ENCODE measurements around the gene POLE3.
"Not testable (repeated sequence)": the region's sequence is repeated elsewhere in the genome, so short reads cannot be mapped to it uniquely, and the experiment has no call there.

The POLE3 gene

DNA sequence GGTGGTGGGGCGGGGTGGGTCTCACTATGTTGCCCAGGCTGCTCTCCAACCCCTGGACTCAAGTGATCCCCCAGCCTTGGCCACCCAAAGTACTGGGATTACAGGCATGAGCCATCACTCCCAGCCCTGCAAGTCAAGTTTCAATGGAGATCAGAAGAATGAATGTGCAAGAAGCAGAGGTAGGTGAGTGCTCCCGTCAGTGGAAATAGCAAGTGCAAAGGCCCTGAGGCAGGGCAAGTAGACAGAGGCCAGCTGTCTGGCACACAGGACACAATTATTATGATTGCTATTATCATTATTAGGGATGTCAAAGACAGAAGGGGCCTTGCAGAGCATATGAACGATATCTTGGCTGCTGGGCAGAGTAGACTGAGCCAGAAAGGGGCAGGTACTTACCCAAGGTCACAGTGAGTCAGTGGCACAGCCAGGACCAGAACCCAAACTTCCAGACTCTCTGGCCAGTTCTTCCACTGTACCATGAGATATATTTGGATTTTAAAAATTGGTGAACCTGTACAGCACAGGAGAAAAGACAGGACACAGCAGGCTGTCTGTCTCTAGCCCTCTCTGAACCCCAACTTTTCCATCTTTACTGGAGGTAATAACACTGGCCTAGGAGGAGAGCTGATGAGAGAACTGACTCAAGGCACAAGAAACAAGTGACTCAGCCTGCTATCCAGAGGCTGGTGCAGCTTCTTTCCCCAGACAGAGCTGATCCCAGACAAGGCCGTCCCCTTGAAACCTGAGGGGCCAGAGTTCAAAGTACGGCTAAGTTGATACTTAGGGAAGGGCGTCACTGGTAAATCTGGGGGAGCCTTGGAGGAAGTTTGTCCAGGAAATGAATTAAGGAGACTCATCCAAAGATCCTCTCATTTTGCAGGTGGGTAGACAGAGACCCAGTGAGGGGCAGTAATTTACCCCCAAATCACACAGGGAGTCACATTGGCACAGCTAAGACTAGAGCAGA is 35.1 kb downstream of the POLE3 start:
- DNase-seq, result no peak

DNA sequence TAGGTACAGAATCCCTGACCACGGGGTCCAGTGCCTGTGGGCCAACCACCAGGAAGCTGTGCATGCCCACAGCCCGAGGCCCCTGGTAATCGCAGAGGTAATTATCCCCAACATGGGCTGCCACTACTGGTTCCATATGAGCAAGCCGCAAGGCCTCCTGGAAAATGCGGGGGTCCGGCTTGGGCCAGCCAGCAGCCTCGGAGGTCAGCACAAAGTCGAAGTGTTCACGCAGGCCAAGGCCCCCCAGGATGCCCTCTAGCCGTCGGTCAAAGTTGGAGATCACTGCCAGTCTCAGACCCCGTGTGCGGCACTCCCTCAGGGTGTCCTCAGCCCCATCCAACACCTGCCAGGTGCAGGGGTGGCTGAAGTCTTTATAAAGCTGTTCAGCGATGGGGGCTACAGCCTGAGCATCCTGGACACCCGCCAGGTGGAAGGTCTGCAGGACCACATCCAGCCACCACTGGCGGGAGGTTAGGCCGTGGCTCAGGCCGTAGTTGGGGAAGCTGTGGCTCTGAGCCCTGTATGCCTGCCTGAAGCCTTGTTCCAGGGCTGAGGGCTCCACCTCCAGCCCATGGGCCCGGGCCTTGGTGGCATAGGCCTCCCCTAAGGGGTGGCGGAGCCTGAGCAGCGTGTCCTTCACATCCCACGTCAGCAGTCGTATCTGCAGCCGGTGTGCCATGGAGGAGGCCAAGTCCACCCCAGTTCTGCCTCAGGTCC is 36.6 kb downstream of the POLE3 start:
- no peak for DNase-seq

DNA sequence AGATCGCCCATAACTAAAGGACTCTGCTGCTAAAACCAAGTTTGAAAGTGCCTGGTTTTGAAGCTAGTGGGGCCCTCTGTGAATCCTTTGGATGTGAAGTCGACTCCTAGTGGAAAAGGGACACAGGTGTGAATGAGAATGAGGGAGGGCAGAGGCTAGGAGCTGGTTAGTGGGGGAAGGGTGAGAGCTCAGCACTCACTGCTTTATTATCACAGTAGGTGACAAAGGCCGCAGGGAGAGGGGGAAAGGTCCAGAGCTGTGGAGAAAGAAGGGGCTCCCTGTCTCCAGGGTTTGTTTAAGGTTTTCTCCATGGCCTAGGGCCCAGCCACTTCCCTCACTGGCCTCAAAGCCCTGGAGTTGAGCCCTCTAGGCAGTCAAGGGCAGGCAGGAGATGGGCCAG is 37.2 kb downstream of the POLE3 start:
- DNase-seq, result no peak

DNA sequence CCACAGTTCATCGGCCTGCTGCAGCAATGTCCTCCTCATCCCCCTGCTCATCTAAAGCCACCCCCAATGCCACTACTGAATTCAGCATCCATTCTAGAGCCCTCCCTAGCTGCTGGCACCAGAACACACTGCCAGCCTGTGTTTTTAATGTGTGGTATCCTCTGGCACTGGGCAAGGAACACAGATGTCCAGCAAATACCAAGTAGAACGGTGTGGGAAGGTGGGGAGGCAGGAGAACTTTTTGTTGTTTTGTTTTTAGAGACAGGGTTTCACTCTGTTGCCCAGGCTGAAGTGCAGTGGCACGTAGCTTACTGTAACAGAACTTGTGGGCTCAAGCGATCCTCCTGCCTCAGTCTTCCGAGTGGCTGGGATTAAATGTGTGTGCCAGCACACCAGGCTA is 38.4 kb downstream of the POLE3 start:
- no peak for DNase-seq

DNA sequence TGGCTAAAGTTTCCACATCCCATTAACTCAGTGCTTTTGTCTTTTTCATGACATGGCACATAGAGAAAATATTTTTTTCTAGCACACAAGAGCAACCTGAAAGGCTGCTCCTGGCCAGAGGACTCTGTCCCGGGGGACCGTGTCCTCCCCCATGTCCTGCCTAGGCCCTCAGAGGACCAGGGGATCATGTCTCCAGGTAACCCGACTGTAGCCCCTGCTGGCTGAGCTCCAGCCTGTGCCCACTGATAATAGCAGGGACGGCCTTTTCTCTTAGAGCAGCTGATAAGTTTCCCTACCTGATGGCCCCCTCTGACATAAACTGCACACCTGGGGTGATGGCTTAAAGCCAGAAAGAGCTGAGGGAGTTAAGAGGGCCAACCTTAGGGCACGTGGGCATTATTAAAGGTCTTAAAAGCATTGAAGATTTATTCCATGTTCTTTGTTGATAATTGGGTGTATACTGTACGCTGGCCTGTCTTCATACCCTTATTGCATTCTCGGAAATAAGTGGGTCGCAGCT is 39.6 kb downstream of the POLE3 start:
- DNase-seq, result no peak

DNA sequence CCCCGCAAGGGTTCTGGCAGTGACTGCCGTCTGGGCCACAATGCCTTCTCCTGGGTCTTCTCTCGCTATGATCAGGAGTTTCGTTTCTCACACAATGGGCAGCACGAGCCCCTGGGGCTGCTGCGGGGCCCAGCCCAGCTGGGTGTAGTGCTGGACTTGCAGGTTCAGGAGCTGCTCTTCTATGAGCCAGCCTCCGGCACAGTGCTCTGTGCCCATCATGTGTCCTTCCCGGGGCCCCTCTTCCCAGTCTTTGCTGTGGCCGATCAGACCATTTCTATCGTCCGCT is 40.7 kb downstream of the POLE3 start:
- no peak for DNase-seq

DNA sequence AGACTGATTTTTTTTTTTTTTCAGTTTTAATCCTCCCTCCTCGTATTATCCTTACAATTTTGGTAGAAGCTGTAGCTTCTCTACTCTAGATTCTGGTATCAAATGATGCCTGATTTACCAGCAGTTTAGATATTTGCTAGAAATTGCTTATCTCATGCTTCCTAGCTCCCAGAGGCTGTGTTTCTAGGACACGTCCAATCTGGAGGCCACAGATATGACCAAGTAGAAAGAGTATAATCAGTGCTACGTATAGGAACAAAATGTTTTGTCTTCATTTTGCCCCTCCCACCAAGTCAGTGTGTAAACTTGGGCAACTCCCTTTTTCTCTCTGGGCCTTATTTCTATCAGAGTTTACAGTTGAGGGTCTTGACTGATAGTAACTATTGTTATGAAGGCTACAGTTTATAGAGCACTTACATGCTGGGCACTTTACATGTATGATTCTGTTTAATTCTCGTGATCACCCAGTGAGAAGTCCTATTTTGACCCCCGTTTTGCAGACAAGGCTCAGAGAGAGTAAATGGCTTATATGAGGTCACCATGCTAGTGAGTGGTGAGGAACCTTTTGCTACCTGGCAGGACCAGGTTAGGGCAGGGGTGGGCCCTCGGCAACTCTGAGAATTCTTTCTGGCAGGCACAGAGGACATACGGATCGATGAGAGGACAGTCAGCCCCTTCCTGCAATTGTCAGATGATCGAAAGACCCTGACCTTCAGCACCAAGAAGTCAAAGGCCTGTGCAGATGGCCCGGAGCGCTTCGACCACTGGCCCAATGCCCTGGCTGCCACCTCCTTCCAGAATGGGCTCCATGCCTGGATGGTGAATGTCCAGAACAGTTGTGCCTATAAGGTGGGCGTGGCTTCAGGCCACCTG is 41.3 kb downstream of the POLE3 start:
- no peak for DNase-seq

DNA sequence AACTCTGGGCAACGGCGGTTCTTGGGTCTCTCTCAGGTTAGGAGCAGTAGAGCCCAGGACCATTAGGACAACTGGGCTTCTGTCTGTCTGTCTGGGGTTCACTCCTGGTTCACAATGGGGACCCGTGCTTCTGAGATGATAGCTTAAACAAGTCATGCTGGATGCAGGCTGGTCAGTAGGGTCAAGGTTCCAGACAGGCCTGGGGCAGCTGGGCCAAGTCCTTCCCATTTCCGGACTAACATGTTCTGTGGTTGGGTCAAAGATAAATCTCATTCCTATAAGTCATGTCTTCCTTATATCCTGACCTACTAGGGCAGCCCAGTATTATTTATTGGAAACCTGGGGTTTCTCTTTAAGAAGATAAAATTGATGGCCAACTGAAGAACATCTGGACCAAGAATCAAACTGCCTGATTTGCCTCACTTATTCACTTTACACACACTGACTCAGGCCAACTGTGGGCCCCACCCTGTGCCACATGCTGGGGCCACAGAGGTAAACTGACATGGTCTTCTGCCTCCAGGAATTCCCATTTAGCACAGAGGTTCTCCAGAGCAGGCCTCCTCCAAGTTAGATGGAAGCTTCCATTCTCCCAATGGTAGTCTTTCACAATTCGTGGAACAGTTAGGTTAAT is 42.0 kb downstream of the POLE3 start:
- DNase-seq, result no peak

DNA sequence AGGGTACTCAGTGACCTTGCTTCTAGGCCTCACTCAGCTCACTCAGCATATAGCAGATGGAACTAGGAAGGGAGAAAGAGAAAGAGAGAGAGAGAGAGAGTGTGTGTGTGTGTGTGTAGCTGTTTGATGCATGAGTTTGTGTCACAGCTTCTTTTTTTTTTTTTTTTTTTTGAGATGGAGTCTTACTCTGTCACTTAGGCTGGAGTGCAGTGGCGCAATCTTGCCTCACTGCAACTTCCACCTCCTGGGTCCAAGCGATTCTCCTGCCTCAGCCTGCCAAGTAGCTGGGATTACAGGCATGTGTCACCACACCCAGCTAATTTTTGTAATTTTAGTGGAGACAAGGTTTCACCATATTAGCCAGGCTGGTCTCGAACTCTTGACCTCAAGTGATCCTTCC is 44.8 kb downstream of the POLE3 start:
- not testable (repeated sequence) for DNase-seq

DNA sequence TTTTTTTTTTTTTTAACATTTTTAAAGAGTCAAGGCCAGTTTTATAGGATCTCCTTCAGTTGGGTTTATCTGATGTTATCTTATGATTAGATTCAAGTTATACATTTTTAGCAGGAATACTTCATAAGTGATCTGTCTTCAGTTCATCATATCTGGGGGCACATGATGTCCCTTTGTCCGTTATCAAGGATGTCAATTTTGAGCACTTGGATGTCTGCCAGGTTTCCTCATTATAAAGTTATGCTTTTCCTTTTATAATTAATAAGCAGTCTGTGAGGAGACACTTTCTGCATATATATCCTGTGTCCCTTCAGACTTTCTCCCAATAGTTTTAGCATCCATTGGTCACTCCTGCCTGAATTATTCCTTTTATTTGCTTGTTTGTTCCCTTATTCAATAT is 45.5 kb downstream of the POLE3 start:
- DNase-seq, result no peak

DNA sequence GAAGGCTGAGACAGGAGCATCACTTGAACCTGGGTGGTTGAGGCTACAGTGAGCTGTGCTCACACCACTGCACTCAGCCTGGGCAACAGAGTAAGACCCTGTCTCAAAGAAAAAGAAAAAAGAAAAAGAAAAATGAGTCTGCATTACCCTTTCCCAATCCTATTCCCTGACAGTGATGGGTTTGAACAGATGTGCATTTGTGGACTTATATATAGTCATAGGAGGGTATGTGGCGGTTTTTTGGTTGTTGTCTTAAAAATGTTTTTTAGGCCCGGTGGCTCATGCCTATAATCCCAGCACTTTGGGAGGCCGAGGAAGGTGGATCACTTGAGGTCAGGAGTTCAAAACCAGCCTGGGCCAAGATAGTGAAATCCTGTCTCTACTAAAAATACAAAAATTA is 47.1 kb downstream of the POLE3 start:
- no peak for DNase-seq

DNA sequence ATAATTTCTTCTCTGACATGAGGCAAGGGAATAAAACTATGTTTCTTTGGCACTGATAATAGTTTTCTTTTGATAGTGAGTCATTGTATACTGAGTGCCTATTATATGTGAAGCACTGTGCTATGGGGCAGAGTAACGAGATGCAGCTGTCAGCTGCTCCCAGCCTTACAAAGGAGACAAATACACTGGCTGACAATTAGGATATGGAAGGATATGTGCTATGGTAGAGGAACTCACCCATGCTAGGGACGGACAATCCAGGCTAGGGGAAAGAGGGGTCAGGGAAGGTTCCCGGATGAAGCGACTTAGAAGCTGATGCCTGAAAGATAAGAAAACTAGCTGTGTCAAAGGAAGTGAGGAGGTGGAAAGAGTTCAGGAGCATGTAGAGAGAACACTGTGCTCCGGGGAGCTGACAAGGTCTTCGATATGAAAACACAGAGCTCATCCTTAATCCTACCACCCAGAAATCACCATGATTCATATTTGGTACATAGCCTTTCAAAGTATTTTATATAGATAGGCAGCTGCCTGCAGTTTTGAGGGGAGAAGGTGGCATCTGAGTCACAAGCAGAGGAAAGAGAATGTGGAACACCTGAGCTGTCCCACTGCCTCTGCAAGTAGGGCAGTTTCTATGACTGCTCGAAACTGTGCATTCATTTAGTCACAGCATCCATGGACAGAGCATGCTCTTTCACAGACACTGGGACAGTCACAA is 49.0 kb downstream of the POLE3 start:
- DNase-seq, result no peak

DNA sequence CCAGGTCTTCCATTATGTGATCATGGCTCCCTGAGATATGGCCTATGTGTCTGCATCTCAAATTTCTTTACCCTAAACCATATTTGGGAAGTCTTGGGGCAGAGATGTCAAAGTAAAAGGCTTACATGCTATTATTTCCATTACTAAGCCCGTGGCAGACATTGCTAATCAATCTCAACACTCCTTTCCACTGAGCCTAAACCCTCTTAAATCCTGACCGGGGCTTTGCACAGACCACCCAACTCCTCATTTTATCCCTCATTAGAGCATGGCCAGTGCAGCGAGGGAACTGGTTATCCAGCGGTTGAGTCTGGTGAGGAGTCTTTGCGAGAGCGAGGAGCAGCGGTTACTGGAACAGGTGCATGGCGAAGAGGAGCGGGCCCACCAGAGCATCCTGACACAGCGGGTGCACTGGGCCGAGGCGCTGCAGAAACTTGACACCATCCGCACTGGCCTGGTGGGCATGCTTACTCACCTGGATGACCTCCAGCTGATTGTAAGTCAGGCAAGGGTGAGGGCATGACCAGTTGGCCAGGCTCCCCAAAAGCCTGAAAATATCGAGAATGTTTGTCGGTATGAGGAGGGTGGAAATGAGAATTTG is 50.1 kb downstream of the POLE3 start:
- DNase-seq, result no peak

DNA sequence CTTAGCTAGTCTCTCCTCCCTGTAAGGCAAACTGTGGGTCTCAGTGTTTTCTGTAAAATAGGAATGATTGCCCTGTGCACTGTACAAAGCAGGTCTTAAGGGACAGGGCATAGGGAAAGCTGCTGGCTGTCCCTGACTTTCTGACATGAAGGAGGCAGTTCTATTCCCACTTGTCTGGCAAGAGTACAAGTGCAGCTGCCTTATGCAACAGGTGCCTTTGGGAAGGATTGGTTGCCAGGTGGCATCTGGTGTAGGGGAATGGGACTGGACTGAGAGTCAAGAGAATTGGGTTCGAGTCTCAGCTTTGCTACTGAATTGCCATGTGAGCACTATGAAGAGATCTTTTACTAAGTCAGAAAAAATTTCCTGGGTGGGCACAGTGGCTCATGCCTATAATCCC is 51.1 kb downstream of the POLE3 start:
- no peak for DNase-seq

Data from NCI-H1694 (cell line).